HepG2 (cell line): ENCODE results near the gene PIP5K1C. TPM values are rescaled to one million over a fixed set of nuclear protein-coding genes. Genes with fewer than 3 reads are reported as not detected.

Source experiments
- ATAC-seq: fragments of 200-7000 bp; cut with Tn5 transposase; 3 replicates; pipeline ENCODE4 v1.9.1; 2020; ENCODE audit warnings: mild to moderate bottlenecking, moderate library complexity
- BruUV-seq: library from RNA; stranded (reverse); fragments of 400-500 nt; replicated peaks from 2 replicates; lab custom pipeline; 2021; lab: Mats Ljungman, UMichigan
- CTCF ChIA-PET: fragments of 300-600 bp; formaldehyde crosslinking; extraction: SDS; loops from one replicate; lab custom pipeline; 2021; ENCODE audit warnings: low total read pairs, inconsistent platforms, low intra/inter-chr PET ratio; lab: Yijun Ruan, JAX
- POLR2A ChIA-PET: fragments of 350-600 bp; sonication (Branson Sonifier 250); formaldehyde crosslinking; loops from one replicate; lab custom pipeline; 2020; ENCODE audit warnings: antibody characterized with exemption, inconsistent platforms; lab: Yijun Ruan, JAX
- DNase-seq: peaks from one replicate; pipeline ENCODE4 v3.0.0-alpha.2; 2015; ENCODE audit warnings: low spot score
- FAIRE-seq: peaks from 3 replicates; lab custom pipeline; 2011; peaks lifted over from hg19 to GRCh38; lab: Jason Lieb, UNC
- H2AFZ ChIP-seq: one replicate; pipeline ENCODE4 v1.6.1; 2011; ENCODE audit warnings: low read length, inconsistent platforms
- H3K27ac ChIP-seq: fragments of 300-600 bp; 3 replicates; pipeline ENCODE4 v1.8.0; 2011; ENCODE audit warnings: mixed run types, mild to moderate bottlenecking, mixed read lengths, low read length, inconsistent platforms; ENCODE audit not compliant: insufficient read depth; ENCODE audit errors: extremely low read length
- H3K27me3 ChIP-seq, 2 experiments: fragments of 200-600 bp in 1 of 2; 2 replicates in 1 of 2; 3 replicates in 1 of 2; pipeline versions ENCODE4 v1.6.0 to v1.8.0; 2011; ENCODE audit warnings: low read length in 2 of 2, mild to moderate bottlenecking in 2 of 2, moderate library complexity in 2 of 2, inconsistent platforms in 1 of 2; ENCODE audit not compliant: insufficient read depth in 2 of 2, control insufficient read depth in 1 of 2
- H3K36me3 ChIP-seq, 2 experiments: fragments of 200-600 bp in 1 of 2; replicated peaks in 1 of 2; 2 replicates in 1 of 2; 3 replicates in 1 of 2; pipeline versions ENCODE4 v1.5.1 to v1.8.0; 2011; ENCODE audit warnings: low read length in 2 of 2, inconsistent platforms in 1 of 2; ENCODE audit not compliant: insufficient read depth in 2 of 2, control insufficient read depth in 1 of 2
- H3K4me1 ChIP-seq: 2 replicates; pipeline ENCODE4 v1.5.1; 2012; ENCODE audit warnings: low read length, inconsistent platforms; ENCODE audit not compliant: insufficient read depth
- H3K4me2 ChIP-seq: 2 replicates; pipeline ENCODE4 v1.6.0; 2011; ENCODE audit warnings: low read depth, low read length, inconsistent platforms
- H3K4me3 ChIP-seq, 3 experiments: fragments of 200-600 bp in 1 of 3; sonication (generic), shearing (Covaris generic) in 1 of 3; replicated peaks in 1 of 3; 2 replicates each; pipeline ENCODE4 v1.5.1; 2011 to 2016; ENCODE audit warnings: low read length in 3 of 3, inconsistent platforms in 2 of 3, low read depth in 2 of 3, mild to moderate bottlenecking in 2 of 3, control low read depth in 1 of 3, mixed read lengths in 1 of 3; ENCODE audit not compliant: insufficient read depth in 1 of 3
- H3K79me2 ChIP-seq: one replicate; pipeline ENCODE4 v1.6.1; 2011; ENCODE audit warnings: low read length, inconsistent platforms; ENCODE audit not compliant: insufficient read depth
- H3K9ac ChIP-seq: 2 replicates; pipeline ENCODE4 v1.6.0; 2011; ENCODE audit warnings: mild to moderate bottlenecking, low read depth, low read length, inconsistent platforms; ENCODE audit not compliant: insufficient read depth
- H3K9me3 ChIP-seq: 2 replicates; pipeline ENCODE4 v1.5.1; 2012; ENCODE audit warnings: mild to moderate bottlenecking, low read length
- H4K20me1 ChIP-seq: 2 replicates; pipeline ENCODE4 v1.6.0; 2011; ENCODE audit warnings: inconsistent platforms, mild to moderate bottlenecking, low read length, moderate library complexity; ENCODE audit not compliant: insufficient read depth
- AGO2 ChIP-seq: fragments of 200-400 bp; formaldehyde crosslinking; optimal IDR thresholded peaks from 2 replicates; pipeline ENCODE3; 2017; ENCODE audit warnings: mild to moderate bottlenecking, low read depth, low read length, moderate library complexity
- CCAR2 ChIP-seq: fragments of 200-400 bp; formaldehyde crosslinking; optimal IDR thresholded peaks from 2 replicates; pipeline ENCODE3; 2018; ENCODE audit warnings: low read depth, mild to moderate bottlenecking, low read length, moderate library complexity
- DRAP1 ChIP-seq: IDR thresholded peaks from 2 replicates; pipeline ENCODE4 v1.6.1; 2016; ENCODE audit warnings: missing genetic modification reagents, missing compliant biosample characterization
- ELF1 ChIP-seq: sonication (generic); formaldehyde crosslinking; IDR thresholded peaks from 2 replicates; pipeline ENCODE4 v1.4.0; 2020; ENCODE audit warnings: missing genetic modification reagents
- RBFOX2 ChIP-seq: fragments of 200-400 bp; formaldehyde crosslinking; IDR thresholded peaks from 2 replicates; pipeline ENCODE4 v1.6.1; 2017; ENCODE audit warnings: low read depth, mild to moderate bottlenecking, low read length
- TBX2 ChIP-seq: sonication (generic); formaldehyde crosslinking; IDR thresholded peaks from 2 replicates; pipeline ENCODE4 v1.5.0; 2020; ENCODE audit warnings: missing genetic modification reagents, mild to moderate bottlenecking, borderline replicate concordance
- ZNF142 ChIP-seq: sonication (generic); formaldehyde crosslinking; IDR thresholded peaks from 2 replicates; pipeline ENCODE4 v1.4.0; 2020; ENCODE audit warnings: missing genetic modification reagents
- WGBS: methylation state at CpG from one replicate; pipeline ENCODE4 v1.1.6; 2017; ENCODE audit warnings: low lambda C conversion rate; 5-methylcytosine and 5-hydroxymethylcytosine counted together
- in situ Hi-C: cut with HindIII; loops from 2 replicates; pipeline ENCODE4 v1.10.0; 2017; ENCODE audit warnings: low pct_unique_long_range_greater_than_20kb; ENCODE audit not compliant: extremely low pct_ligation_motif_present
- intact Hi-C: fragments of 100-400 bp; cut with micrococcal nuclease; formaldehyde crosslinking; loops from one replicate; pipeline ENCODE4 v1.10.0; 2022; ENCODE audit not compliant: unreplicated experiment
- polyA plus RNA-seq, 8 experiments: library from polyadenylated mRNA; depleted of rRNA in 3 of 8; stranded (reverse) in 7 of 8; unstranded in 1 of 8; fragments of >200 nt; fragmentation: Illumina TruSeq in 4 of 8; extraction: Trizol in 4 of 8; gene quantifications; 2 replicates each; pipeline versions ENCODE4 v1.2.1 to v1.2.3, GENCODE V29; 2011 to 2016; ENCODE audit warnings: low read depth in 4 of 8, missing spikeins in 1 of 8, mixed read lengths in 1 of 8; ENCODE audit not compliant: insufficient read depth in 1 of 8
- total RNA-seq, 5 experiments: library from RNA; depleted of rRNA; stranded (reverse); fragments of >200 nt; fragmentation: Illumina TruSeq; extraction: Trizol; gene quantifications; 2 replicates each; pipeline ENCODE4 v1.2.3, GENCODE V29; 2016; ENCODE audit warnings: low read depth in 1 of 5
- TF ChIP-seq, protein P1 (sequence below): sonication (generic); formaldehyde crosslinking; IDR thresholded peaks from 2 replicates; pipeline ENCODE4 v1.4.0; 2020; ENCODE audit warnings: mild to moderate bottlenecking, missing genetic modification reagents
- TF ChIP-seq, protein P2 (sequence below): fragments of 450-650 bp; IDR thresholded peaks from 2 replicates; pipeline ENCODE4 v1.6.1; 2017

PIP5K1C gene
- total and polyA plus RNA-seq, 2 of the 13 experiments (the other 11 are each of a cell fraction or from before 2014, with no cell fraction given): 3.6 to 4.3 TPM

- BruUV-seq: no TSS peak
- ATAC-seq (no peak), FAIRE-seq (no peak), DNase-seq (no peak)
- Histone ChIP-seq H3K4me3 (no peak overlapping the region), H2AFZ (no peak overlapping the region), H3K27ac (no peak overlapping the region), H3K36me3 (peaks cover 4 to 13% of the 10 kb centered on the region in 2 experiments; a peak in 2 of 5 replicates), H3K4me2 (no peak overlapping the region), H3K9me3 (no peaks in the 10 kb centered on the region), H3K79me2 (no peaks in the 10 kb centered on the region), H3K4me1 (peaks cover 4% of the 10 kb centered on the region), H3K9ac (no peak overlapping the region), H4K20me1 (no peaks in the 10 kb centered on the region), H3K27me3 (no peaks in the 10 kb centered on the region)
- TF ChIP-seq ZNF142 (CRISPR knock-in tag) (no peak), CCAR2 (no peak), DRAP1 (CRISPR knock-in tag) (no peak), AGO2 (peak; percentile 33), ELF1 (CRISPR knock-in tag) (no peak), RBFOX2 (peak; percentile 40; the same call in 1 of the 2 replicates), TBX2 (CRISPR knock-in tag) (no peak)
- TF ChIP-seq, protein P1, sequence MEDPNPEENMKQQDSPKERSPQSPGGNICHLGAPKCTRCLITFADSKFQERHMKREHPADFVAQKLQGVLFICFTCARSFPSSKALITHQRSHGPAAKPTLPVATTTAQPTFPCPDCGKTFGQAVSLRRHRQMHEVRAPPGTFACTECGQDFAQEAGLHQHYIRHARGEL: no peak
- TF ChIP-seq, protein P2, sequence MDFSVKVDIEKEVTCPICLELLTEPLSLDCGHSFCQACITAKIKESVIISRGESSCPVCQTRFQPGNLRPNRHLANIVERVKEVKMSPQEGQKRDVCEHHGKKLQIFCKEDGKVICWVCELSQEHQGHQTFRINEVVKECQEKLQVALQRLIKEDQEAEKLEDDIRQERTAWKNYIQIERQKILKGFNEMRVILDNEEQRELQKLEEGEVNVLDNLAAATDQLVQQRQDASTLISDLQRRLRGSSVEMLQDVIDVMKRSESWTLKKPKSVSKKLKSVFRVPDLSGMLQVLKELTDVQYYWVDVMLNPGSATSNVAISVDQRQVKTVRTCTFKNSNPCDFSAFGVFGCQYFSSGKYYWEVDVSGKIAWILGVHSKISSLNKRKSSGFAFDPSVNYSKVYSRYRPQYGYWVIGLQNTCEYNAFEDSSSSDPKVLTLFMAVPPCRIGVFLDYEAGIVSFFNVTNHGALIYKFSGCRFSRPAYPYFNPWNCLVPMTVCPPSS: no peak
- ChIA-PET POLR2A (no interaction called here), CTCF (no interaction called here)
- in situ Hi-C loops: no loop called here
- intact Hi-C loops: no loop called here
- WGBS: 96% methylated on average over 66 of the region's 79 CpGs
These were observed 87.1 kb downstream of the PIP5K1C start for GRCh38 chr19:3612901-3613741.
